PC-3 (cell line): ENCODE data around the gene MXRA7. TPM values are rescaled to one million over a fixed set of nuclear protein-coding genes. Genes with fewer than 3 reads are reported as not detected.
"Not testable (repeated sequence)": the region's sequence is repeated elsewhere in the genome, so short reads cannot be mapped to it uniquely, and the experiment has no call there.

Experiments used
- ATAC-seq: fragments of 200-7000 bp; cut with Tn5 transposase; 2 replicates; pipeline ENCODE4 v1.9.1; 2020; ENCODE audit warnings: mild to moderate bottlenecking, moderate library complexity
- BruUV-seq: library from RNA; stranded (reverse); fragments of 400-500 nt; replicated peaks from 2 replicates; lab custom pipeline; 2021; lab: Mats Ljungman, UMichigan
- CTCF ChIA-PET: fragments of 300-600 bp; sonication (Branson Sonifier 250); formaldehyde crosslinking; loops from one replicate; lab custom pipeline; 2022; ENCODE audit warnings: antibody characterized with exemption; lab: Charles Lee
- POLR2A ChIA-PET: fragments of 300-600 bp; sonication (Branson Sonifier 250); formaldehyde crosslinking; loops from one replicate; lab custom pipeline; 2022; ENCODE audit warnings: antibody characterized with exemption; ENCODE audit not compliant: unreplicated experiment; lab: Charles Lee
- DNase-seq: peaks from one replicate; pipeline ENCODE4 v3.0.0-alpha.2; 2015
- H2AFZ ChIP-seq: fragments of 300-600 bp; sonication (generic); 2 replicates; pipeline ENCODE4 v1.6.0; 2016; ENCODE audit warnings: antibody characterized with exemption, low read length
- H3F3A ChIP-seq: fragments of 300-600 bp; sonication (generic); one replicate; pipeline ENCODE4 v1.6.0; 2017; ENCODE audit warnings: antibody characterized with exemption, low read length, control low read depth, mild to moderate bottlenecking; ENCODE audit not compliant: unreplicated experiment
- H3K27ac ChIP-seq: fragments of 300-600 bp; sonication (generic); 2 replicates; pipeline ENCODE4 v1.5.1; 2016; ENCODE audit warnings: mild to moderate bottlenecking, low read length
- H3K27me3 ChIP-seq: fragments of 300-600 bp; sonication (generic); 2 replicates; pipeline ENCODE4 v1.6.1; 2016; ENCODE audit warnings: low read length, mixed read lengths
- H3K36me3 ChIP-seq: fragments of 300-600 bp; sonication (generic); 2 replicates; pipeline ENCODE4 v1.6.1; 2016; ENCODE audit warnings: low read depth, mixed run types, low read length, mixed read lengths
- H3K4me1 ChIP-seq: fragments of 300-600 bp; sonication (generic); 2 replicates; pipeline ENCODE4 v1.5.1; 2016; ENCODE audit warnings: low read length; ENCODE audit not compliant: insufficient read depth
- H3K4me2 ChIP-seq: fragments of 300-600 bp; sonication (generic); 2 replicates; pipeline ENCODE4 v1.6.0; 2016; ENCODE audit warnings: low read length
- H3K4me3 ChIP-seq: fragments of 300-600 bp; sonication (generic); 2 replicates; pipeline ENCODE4 v1.5.1; 2016; ENCODE audit warnings: mild to moderate bottlenecking, low read length, mixed read lengths
- H3K79me2 ChIP-seq: fragments of 300-600 bp; sonication (generic); 2 replicates; pipeline ENCODE4 v1.6.1; 2017; ENCODE audit warnings: low read length, mixed read lengths
- H3K9ac ChIP-seq: fragments of 300-600 bp; sonication (generic); 2 replicates; pipeline ENCODE4 v1.6.0; 2016; ENCODE audit warnings: mild to moderate bottlenecking, low read length
- H3K9me2 ChIP-seq: fragments of 300-600 bp; sonication (generic); replicated peaks from 2 replicates; pipeline ENCODE4 v1.6.1; 2016; ENCODE audit warnings: mixed run types, low read length, mixed read lengths
- H3K9me3 ChIP-seq: fragments of 300-600 bp; sonication (generic); 2 replicates; pipeline ENCODE4 v1.6.1; 2016; ENCODE audit warnings: low read length, mixed read lengths
- H4K20me1 ChIP-seq: fragments of 300-600 bp; sonication (generic); 2 replicates; pipeline ENCODE4 v1.6.1; 2016; ENCODE audit warnings: low read length, mixed read lengths
- EZH2 ChIP-seq: fragments of 300-600 bp; sonication (generic); IDR thresholded peaks from one replicate; pipeline ENCODE4 v1.6.1; 2017; ENCODE audit warnings: antibody characterized with exemption, mild to moderate bottlenecking, low read length; ENCODE audit not compliant: unreplicated experiment
- EZH2phosphoT487 ChIP-seq: fragments of 300-600 bp; sonication (generic); IDR thresholded peaks from 2 replicates; pipeline ENCODE4 v1.6.1; 2018; ENCODE audit warnings: mild to moderate bottlenecking, antibody characterized with exemption, low read length, borderline replicate concordance
- intact Hi-C: fragments of 100-400 bp; cut with micrococcal nuclease; formaldehyde crosslinking; loops from 2 replicates; pipeline ENCODE4 v1.9.0; 2023
- total RNA-seq: library from RNA; depleted of rRNA; stranded (reverse); fragments of >200 nt; gene quantifications from 2 replicates; pipeline ENCODE4 v1.2.3, GENCODE V29; 2014
- TF ChIP-seq, protein P1 (sequence below): fragments of 300-600 bp; sonication (generic); conservative IDR thresholded peaks from 2 replicates; pipeline ENCODE4 v1.5.1; 2017; ENCODE audit warnings: antibody characterized with exemption, low read depth, mild to moderate bottlenecking, low read length

The MXRA7 gene
- total RNA-seq, 1 experiment from 2014 or later: 98.3 TPM

DNA sequence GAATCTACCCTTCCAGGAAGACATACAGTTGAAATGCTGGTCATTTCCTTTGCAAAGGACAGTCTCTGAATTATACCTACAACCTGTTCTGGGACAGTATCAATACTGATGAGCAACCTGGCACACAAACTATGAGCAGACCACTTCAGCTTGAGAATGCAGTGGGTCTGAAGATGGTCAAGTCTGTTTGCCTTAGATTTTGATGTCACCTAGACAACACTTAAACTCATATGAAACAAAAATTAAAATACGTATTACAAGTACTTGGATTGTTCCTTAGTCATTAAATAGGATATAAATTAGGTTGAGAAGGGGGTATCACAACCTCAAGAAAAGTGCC, 22.8 kb upstream of the MXRA7 start:
- Histone ChIP-seq H3K4me2 (peak overlapping the region; percentile 83), H3K27ac (no peak overlapping the region)

DNA sequence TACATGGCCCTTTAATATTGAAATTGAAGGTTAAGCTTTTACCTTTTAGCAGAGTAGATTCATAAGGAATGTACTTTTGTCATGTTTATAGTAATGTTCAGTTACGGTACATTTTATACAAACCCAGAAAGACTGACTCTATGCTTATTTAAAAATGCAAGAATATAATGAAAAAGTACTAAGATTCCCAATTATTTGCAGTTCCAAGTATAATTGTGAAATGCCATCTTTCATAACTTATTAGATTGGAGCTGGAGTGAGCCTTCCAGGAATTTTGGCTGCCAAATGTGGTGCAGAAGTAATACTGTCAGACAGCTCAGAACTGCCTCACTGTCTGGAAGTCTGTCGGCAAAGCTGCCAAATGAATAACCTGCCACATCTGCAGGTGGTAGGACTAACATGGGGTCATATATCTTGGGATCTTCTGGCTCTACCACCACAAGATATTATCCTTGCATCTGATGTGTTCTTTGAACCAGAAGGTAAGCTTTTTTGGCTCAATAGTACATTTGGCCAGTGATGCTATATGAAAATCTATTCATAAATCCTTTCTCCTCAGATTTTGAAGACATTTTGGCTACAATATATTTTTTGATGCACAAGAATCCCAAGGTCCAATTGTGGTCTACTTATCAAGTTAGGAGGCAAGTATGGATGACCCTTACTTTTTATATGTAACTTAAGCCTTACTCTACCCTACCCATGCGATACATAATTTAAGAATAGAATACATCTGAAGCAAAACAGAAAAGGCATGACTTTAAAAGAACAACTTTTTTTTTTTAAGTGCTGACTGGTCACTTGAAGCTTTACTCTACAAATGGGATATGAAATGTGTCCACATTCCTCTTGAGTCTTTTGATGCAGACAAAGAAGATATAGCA, 22.2 kb upstream of the MXRA7 start:
- Histone ChIP-seq H3K4me1 (peaks cover 21% of the 10 kb centered on the region), H3K9me3 (no peaks in the 10 kb centered on the region), H3K9ac (no peak overlapping the region), H3K79me2 (peaks cover 84% of the 10 kb centered on the region), H2AFZ (no peak overlapping the region), H3K9me2 (no peaks in the 10 kb centered on the region), H3K27me3 (no peaks in the 10 kb centered on the region), H3K4me3 (peak overlapping the region; percentile 89), H3K4me2 (peak overlapping the region; percentile 83), H4K20me1 (peaks cover 45% of the 10 kb centered on the region), H3K36me3 (peaks cover 49% of the 10 kb centered on the region), H3F3A (peaks cover 27% of the 10 kb centered on the region), H3K27ac (no peak overlapping the region)
- ATAC-seq (no peak), DNase-seq (no peak)
- BruUV-seq: no TSS peak
- CTCF ChIA-PET: no interaction called here
- POLR2A ChIA-PET: no interaction called here
- TF ChIP-seq, protein P1, sequence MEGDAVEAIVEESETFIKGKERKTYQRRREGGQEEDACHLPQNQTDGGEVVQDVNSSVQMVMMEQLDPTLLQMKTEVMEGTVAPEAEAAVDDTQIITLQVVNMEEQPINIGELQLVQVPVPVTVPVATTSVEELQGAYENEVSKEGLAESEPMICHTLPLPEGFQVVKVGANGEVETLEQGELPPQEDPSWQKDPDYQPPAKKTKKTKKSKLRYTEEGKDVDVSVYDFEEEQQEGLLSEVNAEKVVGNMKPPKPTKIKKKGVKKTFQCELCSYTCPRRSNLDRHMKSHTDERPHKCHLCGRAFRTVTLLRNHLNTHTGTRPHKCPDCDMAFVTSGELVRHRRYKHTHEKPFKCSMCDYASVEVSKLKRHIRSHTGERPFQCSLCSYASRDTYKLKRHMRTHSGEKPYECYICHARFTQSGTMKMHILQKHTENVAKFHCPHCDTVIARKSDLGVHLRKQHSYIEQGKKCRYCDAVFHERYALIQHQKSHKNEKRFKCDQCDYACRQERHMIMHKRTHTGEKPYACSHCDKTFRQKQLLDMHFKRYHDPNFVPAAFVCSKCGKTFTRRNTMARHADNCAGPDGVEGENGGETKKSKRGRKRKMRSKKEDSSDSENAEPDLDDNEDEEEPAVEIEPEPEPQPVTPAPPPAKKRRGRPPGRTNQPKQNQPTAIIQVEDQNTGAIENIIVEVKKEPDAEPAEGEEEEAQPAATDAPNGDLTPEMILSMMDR: no peak
- TF ChIP-seq EZH2 (no peak), EZH2phosphoT487 (no peak)
- intact Hi-C loops: loop anchor here (10.0 kb wide), 1 partner anchor 552 kb away; no protein-coding TSS in a partner anchor

More for the DNA sequence above, 22.8 kb upstream of the MXRA7 start:
- peaks cover 45% of the 10 kb centered on the region for H4K20me1 ChIP-seq
- H3K36me3 ChIP-seq: peaks cover 49% of the 10 kb centered on the region
- peaks cover 19% of the 10 kb centered on the region for H3K4me1 ChIP-seq
- peak overlapping the region; percentile 89 for H3K4me3 ChIP-seq
- no peak overlapping the region for H2AFZ ChIP-seq
- CTCF ChIA-PET: no interaction called here
- peaks cover 84% of the 10 kb centered on the region for H3K79me2 ChIP-seq
- no TSS peak for BruUV-seq
- H3K9me2 ChIP-seq: no peaks in the 10 kb centered on the region
- POLR2A ChIA-PET: no interaction called here
- ATAC-seq (no peak), DNase-seq (no peak)
- H3K27me3 ChIP-seq: no peaks in the 10 kb centered on the region
- H3K9ac ChIP-seq: no peak overlapping the region
- H3K9me3 ChIP-seq: no peaks in the 10 kb centered on the region
- intact Hi-C loops: loop anchor here (10.0 kb wide), 1 partner anchor 551 kb away; no protein-coding TSS in a partner anchor
- TF ChIP-seq EZH2phosphoT487 (no peak), EZH2 (no peak)
- TF ChIP-seq, protein P1: no peak
- peaks cover 27% of the 10 kb centered on the region for H3F3A ChIP-seq

DNA sequence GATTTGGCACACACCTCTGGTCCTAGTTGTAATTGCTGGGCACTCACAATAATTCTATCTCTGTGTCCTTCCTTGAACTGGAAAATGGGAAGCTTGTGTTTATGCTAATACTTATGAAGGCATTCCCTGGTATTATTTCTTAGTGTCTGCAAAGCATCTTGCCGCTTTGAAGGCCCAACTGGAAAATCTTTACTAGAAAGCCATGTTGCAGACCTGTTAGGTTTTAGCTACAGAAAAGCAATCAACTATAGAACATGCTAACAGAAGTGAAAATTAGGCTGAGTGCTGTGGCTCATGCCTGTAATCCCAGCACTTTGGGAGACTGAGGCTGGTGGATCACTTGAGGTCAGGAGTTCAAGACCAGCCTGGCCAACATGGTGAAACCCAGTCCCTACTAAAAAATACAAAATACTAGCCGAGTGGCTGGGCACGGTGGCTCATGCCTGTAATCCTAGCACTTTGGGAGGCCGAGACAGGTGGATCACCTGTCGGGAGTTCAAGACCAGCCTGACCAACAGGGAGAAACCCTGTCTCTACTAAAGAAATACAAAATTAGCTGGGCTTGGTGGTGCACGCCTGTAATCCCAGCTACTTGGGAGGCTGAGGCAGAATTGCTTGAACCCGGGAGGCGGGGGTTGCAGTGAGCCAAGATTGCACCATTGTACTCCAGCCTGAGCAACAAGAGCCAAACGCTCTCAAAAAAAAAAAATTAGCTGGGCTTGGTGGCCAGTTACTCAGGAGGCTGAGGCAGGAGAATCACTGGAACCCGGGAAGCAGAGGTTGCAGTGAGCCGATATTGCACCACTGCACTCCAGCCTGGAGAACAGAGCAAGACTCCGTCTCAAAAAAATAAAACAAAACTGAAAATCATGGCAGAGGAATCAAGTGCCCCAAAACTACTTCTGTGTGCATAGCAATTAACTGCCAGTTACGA, 21.3 kb upstream of the MXRA7 start:
- peaks cover 49% of the 10 kb centered on the region for H3K36me3 ChIP-seq
- H3K4me2 ChIP-seq, H3K4me3 ChIP-seq, H3K9ac ChIP-seq, H3K9me2 ChIP-seq, H3K9me3 ChIP-seq, H3K27ac ChIP-seq, POLR2A ChIA-PET, ATAC-seq, DNase-seq, H2AFZ ChIP-seq, H3K27me3 ChIP-seq, BruUV-seq, CTCF ChIA-PET: not testable (repeated sequence)
- H3F3A ChIP-seq: peaks cover 27% of the 10 kb centered on the region
- peaks cover 92% of the 10 kb centered on the region for H3K79me2 ChIP-seq
- peaks cover 29% of the 10 kb centered on the region for H3K4me1 ChIP-seq
- peaks cover 53% of the 10 kb centered on the region for H4K20me1 ChIP-seq
- intact Hi-C loops: loop anchor here (10.0 kb wide), 1 partner anchor 553 kb away; no protein-coding TSS in a partner anchor
